ENCODE data around the gene KIF1A.

Gene KIF1A

GRCh38 chr2:240767341-240767740 lies 52.7 kb downstream of the KIF1A start:
- no peak for DNase-seq (ENCODE audit: low read depth)

DNA sequence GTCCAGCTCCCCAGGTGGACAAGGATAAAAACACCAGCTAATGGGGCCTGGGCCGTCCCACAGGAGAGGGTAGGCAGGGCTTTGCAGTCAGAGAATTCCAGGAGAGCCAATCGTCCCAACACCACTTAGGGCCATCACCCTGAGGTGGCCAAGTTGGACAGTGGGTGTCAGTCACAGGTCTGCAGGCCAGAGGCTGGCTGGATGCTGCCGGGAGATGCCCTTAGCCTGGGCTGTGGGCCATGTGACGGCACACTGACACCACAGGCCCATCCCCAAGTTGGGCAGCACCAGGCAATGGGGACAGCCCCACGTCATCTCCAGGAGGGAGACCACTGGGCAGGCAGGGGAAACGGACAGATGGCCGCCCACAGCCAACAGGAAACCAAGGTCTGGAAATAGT lies 53.9 kb downstream of the KIF1A start:
- DNase-seq (ENCODE audit: low read depth) = no peak

DNA sequence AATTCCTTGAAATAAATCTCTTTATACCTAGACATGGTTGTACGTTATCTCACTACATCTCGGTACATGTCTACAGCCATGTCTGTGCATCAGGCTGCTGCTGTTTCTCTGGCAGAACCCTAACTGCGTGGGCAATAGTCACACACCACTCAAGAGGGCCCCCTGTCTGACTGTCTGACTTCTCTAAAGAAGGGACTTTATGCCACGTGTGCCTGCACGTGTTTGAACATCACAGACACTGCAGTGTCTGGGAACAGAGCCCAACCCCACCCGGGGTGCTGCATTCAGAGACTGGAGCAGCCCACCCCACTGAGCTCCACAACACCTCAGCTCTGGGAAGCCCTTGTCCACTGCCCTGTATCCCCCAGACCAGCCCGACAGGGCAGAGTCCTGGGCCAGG lies 55.0 kb downstream of the KIF1A start:
- DNase-seq (ENCODE audit: low read depth) = no peak

DNA sequence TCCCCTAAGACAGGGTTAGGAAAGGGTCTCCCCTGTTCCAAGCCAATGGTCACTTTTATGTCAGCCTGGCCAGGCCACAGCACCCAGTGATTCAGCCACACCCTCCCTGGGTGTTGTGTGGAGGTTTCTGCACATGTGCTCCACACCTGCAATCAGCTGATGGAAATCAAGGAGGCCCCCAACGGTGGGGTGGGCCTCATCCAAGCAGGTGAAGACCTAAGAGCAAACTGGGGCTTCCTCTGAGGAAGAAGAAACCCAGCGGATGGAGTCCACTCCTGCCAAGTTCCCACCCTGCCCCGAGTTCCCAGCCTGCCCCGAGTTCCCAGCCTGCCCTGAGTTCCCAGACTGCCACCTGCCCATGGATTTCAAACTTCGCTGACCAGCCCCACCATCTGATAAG lies 55.4 kb downstream of the KIF1A start:
- no peak for DNase-seq (ENCODE audit: low read depth)

GRCh38 chr2:240762971-240763370 lies 57.0 kb downstream of the KIF1A start:
- DNase-seq (ENCODE audit: low read depth) = no peak

DNA sequence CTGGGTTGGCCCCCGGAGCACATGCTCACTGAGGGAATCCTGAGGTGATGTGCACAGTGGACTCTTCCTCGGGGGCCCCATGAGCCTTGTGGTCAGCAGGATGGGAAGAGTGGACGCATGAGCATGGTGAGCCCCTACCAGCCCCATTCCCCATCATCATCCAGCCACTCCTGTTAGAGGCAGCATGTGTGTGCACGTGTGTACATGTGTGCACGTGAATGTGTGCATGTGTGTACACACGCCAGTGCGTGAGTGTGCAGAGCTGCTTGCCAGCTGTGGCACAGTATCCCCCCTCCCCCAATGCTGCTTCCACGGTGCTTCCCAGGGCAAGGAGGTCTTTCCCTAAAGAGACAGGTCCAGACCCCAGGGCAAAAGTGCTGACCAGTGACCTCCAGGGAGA lies 57.8 kb downstream of the KIF1A start:
- DNase-seq (ENCODE audit: low read depth) = no peak

GRCh38 chr2:240760576-240761246 lies 59.3 kb downstream of the KIF1A start:
- no peak for DNase-seq (ENCODE audit: low read depth)

GRCh38 chr2:240760121-240760520 lies 59.9 kb downstream of the KIF1A start:
- DNase-seq (ENCODE audit: low read depth) = no peak

GRCh38 chr2:240759459-240759858 lies 60.6 kb downstream of the KIF1A start:
- peak; percentile 18 for DNase-seq (ENCODE audit: low read depth)

DNA sequence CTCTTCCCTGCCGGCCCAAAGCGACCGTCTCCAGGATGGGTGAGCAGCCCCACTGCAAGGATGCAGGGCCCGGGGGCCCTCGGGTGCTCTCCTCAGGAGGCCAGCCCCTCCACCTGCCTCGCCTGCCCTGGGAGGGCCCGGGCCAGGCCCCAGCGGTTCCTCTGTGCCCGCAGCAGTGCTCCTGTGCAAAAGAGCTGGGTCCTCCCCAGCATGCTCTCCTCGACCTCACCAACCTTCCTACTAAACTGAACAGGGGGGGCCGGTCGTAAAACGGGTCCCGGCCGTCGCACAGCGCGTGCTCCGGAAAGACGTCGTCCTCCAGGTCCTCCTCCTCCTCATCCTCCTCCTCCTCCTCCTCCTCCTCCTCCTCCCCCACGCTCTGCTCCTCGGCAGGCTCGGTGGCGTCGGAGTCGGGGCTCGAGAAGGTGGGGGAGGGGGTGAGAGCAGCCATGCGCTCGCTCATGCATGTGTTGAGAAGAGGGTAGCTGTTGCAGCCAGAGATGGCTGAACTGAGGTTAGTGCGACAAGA lies 62.9 kb downstream of the KIF1A start:
- no peak for DNase-seq (ENCODE audit: low read depth)

DNA sequence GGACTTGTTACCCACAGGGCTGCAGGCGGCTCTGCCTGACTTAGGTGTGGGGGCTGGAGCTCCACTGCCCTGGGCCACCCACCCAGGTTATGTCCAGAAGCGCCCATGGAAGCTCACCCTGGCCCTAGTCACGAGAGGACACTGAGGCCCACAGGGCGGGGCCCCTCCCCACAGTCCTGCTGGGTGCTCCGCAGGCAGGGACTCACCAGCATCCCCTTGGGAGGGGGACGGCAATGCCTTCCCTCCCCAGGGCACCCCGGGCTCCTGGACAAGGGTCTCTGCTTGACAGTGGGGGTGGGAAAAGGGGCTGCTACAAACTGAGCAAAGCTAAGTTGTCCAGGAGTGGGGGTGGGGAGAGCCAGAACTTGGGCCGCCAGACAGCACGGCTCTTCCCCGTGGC lies 67.8 kb downstream of the KIF1A start:
- no peak for DNase-seq (ENCODE audit: low read depth)

GRCh38 chr2:240750409-240750808 lies 69.6 kb downstream of the KIF1A start:
- no peak for DNase-seq (ENCODE audit: low read depth)

GRCh38 chr2:240749516-240749915 lies 70.5 kb downstream of the KIF1A start:
- no peak for DNase-seq (ENCODE audit: low read depth)

DNA sequence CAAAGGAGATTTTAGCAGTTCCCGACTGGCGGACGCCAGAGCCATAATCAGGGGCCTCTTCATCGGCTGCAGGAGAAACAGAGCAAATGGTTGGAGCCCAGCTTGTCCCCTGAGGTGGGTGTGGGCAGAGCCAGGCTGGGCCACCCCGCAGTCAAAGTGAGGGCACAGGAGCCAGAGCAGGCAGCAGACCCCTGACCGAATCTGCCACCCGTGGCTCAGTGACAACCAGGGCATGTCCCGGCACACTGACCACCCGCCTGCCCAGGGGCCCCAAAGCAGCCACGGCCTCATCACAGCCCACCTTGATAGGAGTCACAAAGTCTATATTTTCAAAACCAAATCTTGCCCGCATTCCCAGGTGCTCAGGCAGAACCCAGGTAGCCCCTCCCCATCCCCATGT lies 72.8 kb downstream of the KIF1A start:
- no peak for DNase-seq (ENCODE audit: low read depth)

GRCh38 chr2:240746671-240747070 lies 73.3 kb downstream of the KIF1A start:
- DNase-seq (ENCODE audit: low read depth) = no peak

- DNase-seq (ENCODE audit: low read depth) = no peak
Observed at GRCh38 chr2:240745962-240746361, 74.1 kb downstream of the KIF1A start.

GRCh38 chr2:240745456-240745855 lies 74.6 kb downstream of the KIF1A start:
- DNase-seq (ENCODE audit: low read depth) = no peak

DNA sequence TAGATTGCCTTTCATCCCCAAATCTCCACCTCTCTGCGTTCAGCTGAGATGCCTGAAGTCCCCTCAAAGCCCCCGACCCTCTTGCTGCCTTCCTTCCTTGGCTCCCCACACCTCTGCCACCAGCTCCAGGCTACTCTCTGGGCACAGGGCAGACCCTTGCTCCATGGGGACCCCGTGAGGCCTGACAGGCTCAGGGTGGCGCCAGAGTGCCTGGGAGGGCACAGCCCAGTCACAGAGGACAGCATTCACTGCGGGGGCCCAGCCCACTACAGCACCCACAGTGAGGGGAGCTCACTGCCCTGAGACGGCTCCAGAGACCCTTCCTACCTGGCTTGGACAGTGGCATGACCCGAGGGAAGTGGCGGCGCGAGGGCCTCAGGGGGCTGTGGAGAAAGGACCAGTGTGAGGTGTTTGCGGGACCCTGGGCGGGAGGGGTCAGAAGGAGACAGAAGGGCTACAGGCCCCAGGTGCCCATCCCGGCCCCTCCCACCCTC lies 77.4 kb downstream of the KIF1A start:
- no peak for DNase-seq (ENCODE audit: low read depth)

DNA sequence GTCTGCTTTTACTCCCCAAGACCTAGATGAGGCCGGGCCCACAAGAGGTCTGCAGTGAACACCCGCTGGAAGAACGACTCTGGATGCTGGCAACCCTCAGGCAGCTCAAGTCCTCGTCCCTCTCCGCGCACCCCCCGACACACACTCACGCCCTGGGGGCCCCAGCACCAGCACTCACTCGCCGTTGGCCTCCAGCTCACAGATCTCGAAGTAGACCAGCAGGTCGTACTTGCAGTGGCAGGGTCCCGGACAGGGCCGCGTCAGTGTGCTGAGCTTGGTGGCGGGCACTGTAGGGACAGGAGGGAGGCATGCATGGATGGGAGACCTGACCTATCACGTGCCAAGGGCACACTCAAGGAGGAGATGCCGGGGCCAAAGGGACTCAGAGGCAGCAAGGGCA lies 78.9 kb downstream of the KIF1A start:
- no peak for DNase-seq (ENCODE audit: low read depth)

DNA sequence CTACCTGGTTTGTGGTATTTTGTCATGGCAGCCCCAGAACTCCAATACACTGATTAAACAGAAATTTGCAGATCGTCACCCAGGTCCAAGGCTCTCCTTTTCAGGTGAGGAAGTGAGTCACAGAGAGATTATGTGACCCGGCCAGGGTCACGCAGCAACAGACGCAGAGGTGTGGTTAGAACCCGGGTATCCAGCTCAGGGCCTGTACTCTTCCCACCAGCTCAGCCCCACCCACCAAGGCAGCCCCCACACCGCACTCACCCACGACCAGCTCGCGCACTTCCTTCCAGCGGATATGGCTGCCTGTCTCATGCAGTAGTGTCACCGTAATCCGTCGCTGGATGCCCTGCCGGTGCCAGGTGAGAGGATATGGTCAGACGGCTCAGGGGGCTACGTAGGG lies 80.2 kb downstream of the KIF1A start:
- DNase-seq (ENCODE audit: low read depth) = no peak

DNA sequence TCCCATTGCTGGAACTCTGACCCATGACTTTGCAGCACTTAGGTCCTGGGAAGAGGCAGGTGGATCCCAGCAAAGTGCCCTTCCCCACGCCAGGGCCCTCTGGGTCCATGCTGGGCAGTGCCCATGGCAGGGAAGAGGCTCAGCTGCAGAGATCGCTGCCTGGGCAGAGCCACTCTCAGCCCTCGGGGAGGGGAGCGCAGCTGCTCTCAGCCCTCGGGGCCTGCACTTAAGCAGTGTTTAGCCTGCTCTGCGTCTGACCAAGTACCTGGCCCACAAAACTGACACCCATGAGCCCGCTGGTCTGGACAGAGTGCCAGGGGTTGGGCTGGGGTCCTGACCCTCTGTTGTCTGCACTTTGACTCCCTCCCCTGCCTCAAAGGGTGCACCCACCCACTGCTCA lies 82.1 kb downstream of the KIF1A start:
- no peak for DNase-seq (ENCODE audit: low read depth)

- DNase-seq (ENCODE audit: low read depth) = no peak
Observed at GRCh38 chr2:240737512-240737911, 82.5 kb downstream of the KIF1A start.

DNA sequence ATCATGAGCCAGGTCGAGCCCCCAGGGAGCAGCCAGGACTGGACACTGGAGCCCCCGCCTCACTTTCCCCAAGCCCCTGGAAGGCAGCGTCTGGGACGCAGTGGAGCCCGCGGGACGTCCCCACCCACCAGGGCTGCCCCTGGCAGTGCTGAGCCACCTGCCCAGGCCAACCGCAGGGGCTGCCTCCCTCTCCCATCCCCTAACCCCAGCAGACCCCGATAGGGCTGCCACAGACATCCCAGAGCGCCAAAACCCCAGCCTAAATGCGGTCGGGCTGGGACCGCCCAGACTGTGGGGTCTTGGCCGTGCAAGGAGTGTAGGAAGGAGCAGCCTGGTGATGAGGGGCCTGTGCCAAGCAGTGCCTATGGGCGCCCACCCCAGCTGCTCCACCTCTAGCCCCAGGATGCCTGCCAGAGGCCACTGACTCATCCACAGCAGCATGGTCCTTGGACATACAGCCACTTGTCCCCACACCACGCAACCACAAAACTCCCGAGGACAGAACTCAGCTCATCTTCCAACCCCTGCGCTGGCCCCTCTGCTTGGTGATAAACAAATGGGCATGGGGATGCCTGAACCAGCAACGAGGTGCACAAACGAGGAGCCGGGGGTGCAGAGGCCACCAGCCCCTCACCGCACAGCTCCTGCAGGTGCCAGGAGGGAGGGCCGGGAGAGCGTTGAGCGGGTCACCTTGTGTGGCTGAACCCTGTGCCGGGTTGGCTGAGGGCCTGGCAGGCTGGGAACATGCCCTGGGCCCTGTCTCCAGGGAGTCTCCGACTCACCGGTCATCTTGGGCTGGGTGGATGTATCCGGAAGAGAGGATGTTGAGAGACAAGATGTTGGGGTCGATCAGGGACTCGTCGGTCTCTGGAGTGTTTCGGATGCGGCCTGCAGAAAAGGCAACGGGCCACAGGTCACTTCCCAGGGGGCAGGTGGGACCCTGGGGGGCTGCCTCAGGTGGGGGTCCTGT lies 83.5 kb downstream of the KIF1A start:
- DNase-seq (ENCODE audit: low read depth) = no peak
